HG02884 (cell line): ENCODE data around the gene CDH7.

Experiments
- ATAC-seq: cut with Tn5 transposase; IDR thresholded peaks from one replicate; pipeline ENCODE4 v1.9.1; 2021; ENCODE audit warnings: mild to moderate bottlenecking, moderate library complexity; ENCODE audit not compliant: unreplicated experiment

Gene CDH7

DNA sequence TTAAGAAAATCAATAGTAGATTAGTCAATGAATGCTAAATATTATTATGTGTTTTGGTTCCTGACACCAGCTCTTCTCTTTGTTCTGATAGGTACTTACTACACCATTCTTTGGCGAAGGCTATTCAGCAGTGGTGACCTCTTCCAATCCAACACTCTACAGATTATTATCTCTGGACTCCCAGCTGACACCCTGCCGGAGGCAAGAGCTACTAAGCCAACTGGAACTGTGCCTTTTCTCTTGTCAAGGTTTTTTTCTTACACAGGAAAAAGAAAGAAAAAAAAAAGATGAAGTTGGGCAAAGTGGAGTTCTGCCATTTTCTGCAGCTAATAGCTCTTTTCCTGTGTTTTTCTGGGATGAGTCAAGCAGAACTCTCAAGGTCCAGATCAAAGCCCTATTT lies 11.7 kb downstream of the CDH7 start:
- no peak for ATAC-seq

- ATAC-seq = no peak
Measured at GRCh38 chr18:65767406-65767805, 16.6 kb downstream of the CDH7 start.

- ATAC-seq = no peak
Measured at GRCh38 chr18:65768120-65768778, 17.4 kb downstream of the CDH7 start.

- ATAC-seq = no peak
Measured at GRCh38 chr18:65769652-65770051, 18.8 kb downstream of the CDH7 start.

DNA sequence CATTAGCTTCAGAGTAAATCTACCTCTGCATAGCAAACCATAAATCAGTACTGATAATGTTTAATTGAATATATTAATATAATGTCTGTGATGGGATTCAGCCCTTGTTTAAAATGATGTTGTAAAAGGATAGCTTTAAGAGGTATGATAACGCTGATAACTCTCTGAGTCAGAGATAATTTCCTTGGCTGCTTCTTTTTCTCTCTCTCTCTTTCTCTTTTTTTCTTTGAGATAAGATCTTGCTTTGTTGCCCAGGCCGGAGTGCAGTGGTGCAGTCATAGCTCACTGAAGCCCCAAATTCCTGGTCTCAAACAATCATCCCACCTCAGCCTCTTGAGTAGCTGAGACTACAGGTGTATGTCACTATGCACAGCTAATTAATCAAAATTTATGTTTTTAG lies 35.7 kb downstream of the CDH7 start:
- no peak for ATAC-seq

- ATAC-seq = no peak
Measured at GRCh38 chr18:65788373-65788772, 37.6 kb downstream of the CDH7 start.

- ATAC-seq = no peak
Measured at GRCh38 chr18:65790604-65791003, 39.8 kb downstream of the CDH7 start.

- no peak for ATAC-seq
Measured at GRCh38 chr18:65791719-65792118, 40.9 kb downstream of the CDH7 start.

- ATAC-seq = no peak
Measured at GRCh38 chr18:65792456-65793074, 41.8 kb downstream of the CDH7 start.

DNA sequence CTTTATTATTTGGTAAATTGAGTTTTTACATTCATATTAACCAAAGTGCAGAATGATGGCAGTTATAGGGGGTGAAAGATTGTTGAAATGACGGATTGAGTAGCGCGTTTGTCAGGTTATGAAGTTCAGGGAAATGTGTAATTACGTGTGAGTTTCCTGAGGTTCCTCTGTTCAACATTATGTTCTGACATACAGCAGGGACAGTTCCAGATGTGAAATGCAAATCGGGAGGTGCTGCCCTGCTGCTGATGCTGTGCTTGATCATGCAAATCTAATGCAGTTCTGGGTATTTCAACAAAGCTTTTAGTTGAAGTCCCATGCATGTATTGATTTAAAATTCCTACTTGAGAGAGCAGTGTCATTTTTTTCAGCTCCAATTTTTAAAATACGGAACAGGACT lies 57.9 kb downstream of the CDH7 start:
- ATAC-seq = no peak

DNA sequence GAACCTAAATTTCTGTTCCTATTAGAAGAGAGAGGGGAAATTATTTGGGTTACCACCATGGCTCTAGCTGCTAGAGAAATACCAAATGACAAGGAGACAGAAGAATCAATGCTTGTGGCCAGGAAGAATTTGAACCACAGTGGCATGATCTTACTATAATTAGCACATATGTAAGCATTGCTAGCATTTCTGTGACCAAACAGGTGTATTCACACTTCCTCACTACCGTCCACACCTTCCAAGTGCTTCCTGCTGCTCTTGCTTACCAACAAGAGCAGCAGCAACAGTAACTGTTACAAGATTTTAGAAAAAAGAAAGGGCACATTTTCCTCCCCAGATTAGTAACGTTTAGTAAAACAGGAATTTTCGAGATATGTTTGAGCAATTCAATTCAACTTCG lies 60.5 kb downstream of the CDH7 start:
- no peak for ATAC-seq

GRCh38 chr18:65815506-65815905 lies 64.7 kb downstream of the CDH7 start:
- no peak for ATAC-seq

DNA sequence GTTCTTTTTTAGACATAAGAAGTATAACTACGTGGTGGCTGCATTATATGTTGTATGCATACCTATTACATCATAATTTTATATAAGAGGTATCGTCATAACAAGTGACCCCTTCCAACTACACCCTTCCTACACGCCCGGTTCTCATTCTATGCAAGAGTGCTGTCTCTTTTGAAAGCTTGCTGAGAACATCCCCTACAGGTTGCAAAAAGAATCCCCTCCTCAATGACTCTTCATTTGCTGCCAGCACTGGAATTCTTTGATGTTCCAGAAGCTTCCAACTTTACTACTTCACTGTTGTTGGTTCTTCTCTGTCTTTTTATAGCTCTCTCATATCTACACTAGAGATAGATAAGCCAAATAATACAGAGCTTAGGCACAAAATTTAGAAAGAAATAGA lies 66.4 kb downstream of the CDH7 start:
- ATAC-seq = no peak

DNA sequence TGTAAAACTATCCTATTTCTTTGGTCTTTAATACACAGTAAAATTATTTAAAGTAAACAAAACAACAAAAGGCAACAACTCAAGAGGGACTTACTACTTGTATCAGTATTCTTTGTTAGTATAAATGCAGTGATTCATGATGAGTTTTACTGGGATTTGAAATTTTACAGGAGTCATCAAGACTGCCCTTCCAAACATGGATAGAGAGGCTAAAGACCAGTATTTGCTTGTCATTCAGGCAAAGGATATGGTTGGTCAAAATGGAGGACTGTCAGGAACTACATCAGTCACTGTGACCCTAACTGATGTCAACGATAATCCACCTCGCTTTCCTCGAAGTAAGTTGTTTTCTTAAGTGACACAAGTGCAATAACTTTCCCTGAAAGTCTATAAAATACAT lies 71.1 kb downstream of the CDH7 start:
- ATAC-seq = no peak

DNA sequence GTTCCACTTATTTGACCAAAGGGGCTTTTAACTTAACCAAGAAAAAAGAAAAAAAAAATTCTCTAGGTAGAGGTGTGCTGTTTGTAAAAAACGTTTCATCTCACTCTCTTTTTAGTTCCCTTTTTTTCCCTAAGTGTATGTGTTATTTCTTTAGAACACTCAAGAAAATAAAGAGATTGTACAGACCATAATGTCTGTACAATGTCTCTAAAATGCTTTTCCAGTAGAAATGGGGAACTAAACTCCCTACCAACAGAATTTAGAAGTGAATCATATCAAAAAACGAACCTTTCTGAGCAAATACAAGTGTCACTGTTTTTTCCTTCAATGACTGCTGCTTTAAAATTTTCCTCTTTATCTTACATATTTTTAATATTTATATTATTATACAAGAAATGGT lies 72.0 kb downstream of the CDH7 start:
- ATAC-seq = no peak

- no peak for ATAC-seq
Measured at GRCh38 chr18:65827444-65827843, 76.6 kb downstream of the CDH7 start.

DNA sequence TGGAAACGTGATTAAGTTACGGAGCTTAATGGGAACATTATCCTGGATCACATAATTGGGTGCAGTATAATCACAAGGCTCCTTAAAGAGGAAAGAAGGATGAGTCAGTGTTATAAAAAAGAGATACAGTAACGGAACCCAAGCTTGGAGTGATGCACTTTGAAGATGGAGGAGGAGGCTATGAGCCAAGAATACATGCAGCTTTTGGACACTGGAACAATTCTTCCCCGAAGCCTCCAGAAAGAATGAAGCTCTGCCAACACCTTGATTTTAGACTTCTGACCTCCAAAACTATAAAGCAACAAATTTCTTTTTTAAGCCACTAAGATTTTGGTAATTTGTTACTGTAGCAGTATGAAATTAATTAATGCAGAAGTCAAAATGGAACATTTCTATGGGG lies 85.1 kb downstream of the CDH7 start:
- ATAC-seq = no peak

GRCh38 chr18:65846107-65846506 lies 95.3 kb downstream of the CDH7 start:
- ATAC-seq = no peak

- no peak for ATAC-seq
Measured at GRCh38 chr18:65852273-65852672, 101.5 kb downstream of the CDH7 start.

- ATAC-seq = no peak
Measured at GRCh38 chr18:65859075-65859474, 108.3 kb downstream of the CDH7 start.

- ATAC-seq = no peak
Measured at GRCh38 chr18:65869527-65869926, 118.7 kb downstream of the CDH7 start.

- no peak for ATAC-seq
Measured at GRCh38 chr18:65876310-65876709, 125.5 kb downstream of the CDH7 start.

- ATAC-seq = no peak
Measured at GRCh38 chr18:65897292-65897691, 146.5 kb downstream of the CDH7 start.
